PC-3 (cell line): ENCODE measurements around the gene LAMA5. TPM values are rescaled to one million over a fixed set of nuclear protein-coding genes. Genes with fewer than 3 reads are reported as not detected.

Experiments used
- ATAC-seq: fragments of 200-7000 bp; cut with Tn5 transposase; 2 replicates; pipeline ENCODE4 v1.9.1; 2020; ENCODE audit warnings: mild to moderate bottlenecking, moderate library complexity
- BruUV-seq: library from RNA; stranded (reverse); fragments of 400-500 nt; replicated peaks from 2 replicates; lab custom pipeline; 2021; lab: Mats Ljungman, UMichigan
- CTCF ChIA-PET: fragments of 300-600 bp; sonication (Branson Sonifier 250); formaldehyde crosslinking; loops from one replicate; lab custom pipeline; 2022; ENCODE audit warnings: antibody characterized with exemption; lab: Charles Lee
- POLR2A ChIA-PET: fragments of 300-600 bp; sonication (Branson Sonifier 250); formaldehyde crosslinking; loops from one replicate; lab custom pipeline; 2022; ENCODE audit warnings: antibody characterized with exemption; ENCODE audit not compliant: unreplicated experiment; lab: Charles Lee
- DNase-seq: peaks from one replicate; pipeline ENCODE4 v3.0.0-alpha.2; 2015
- H2AFZ ChIP-seq: fragments of 300-600 bp; sonication (generic); 2 replicates; pipeline ENCODE4 v1.6.0; 2016; ENCODE audit warnings: antibody characterized with exemption, low read length
- H3F3A ChIP-seq: fragments of 300-600 bp; sonication (generic); one replicate; pipeline ENCODE4 v1.6.0; 2017; ENCODE audit warnings: antibody characterized with exemption, low read length, control low read depth, mild to moderate bottlenecking; ENCODE audit not compliant: unreplicated experiment
- H3K27ac ChIP-seq: fragments of 300-600 bp; sonication (generic); 2 replicates; pipeline ENCODE4 v1.5.1; 2016; ENCODE audit warnings: mild to moderate bottlenecking, low read length
- H3K27me3 ChIP-seq: fragments of 300-600 bp; sonication (generic); 2 replicates; pipeline ENCODE4 v1.6.1; 2016; ENCODE audit warnings: low read length, mixed read lengths
- H3K36me3 ChIP-seq: fragments of 300-600 bp; sonication (generic); 2 replicates; pipeline ENCODE4 v1.6.1; 2016; ENCODE audit warnings: low read depth, mixed run types, low read length, mixed read lengths
- H3K4me1 ChIP-seq: fragments of 300-600 bp; sonication (generic); 2 replicates; pipeline ENCODE4 v1.5.1; 2016; ENCODE audit warnings: low read length; ENCODE audit not compliant: insufficient read depth
- H3K4me2 ChIP-seq: fragments of 300-600 bp; sonication (generic); 2 replicates; pipeline ENCODE4 v1.6.0; 2016; ENCODE audit warnings: low read length
- H3K4me3 ChIP-seq: fragments of 300-600 bp; sonication (generic); 2 replicates; pipeline ENCODE4 v1.5.1; 2016; ENCODE audit warnings: mild to moderate bottlenecking, low read length, mixed read lengths
- H3K79me2 ChIP-seq: fragments of 300-600 bp; sonication (generic); 2 replicates; pipeline ENCODE4 v1.6.1; 2017; ENCODE audit warnings: low read length, mixed read lengths
- H3K9ac ChIP-seq: fragments of 300-600 bp; sonication (generic); 2 replicates; pipeline ENCODE4 v1.6.0; 2016; ENCODE audit warnings: mild to moderate bottlenecking, low read length
- H3K9me2 ChIP-seq: fragments of 300-600 bp; sonication (generic); replicated peaks from 2 replicates; pipeline ENCODE4 v1.6.1; 2016; ENCODE audit warnings: mixed run types, low read length, mixed read lengths
- H3K9me3 ChIP-seq: fragments of 300-600 bp; sonication (generic); 2 replicates; pipeline ENCODE4 v1.6.1; 2016; ENCODE audit warnings: low read length, mixed read lengths
- H4K20me1 ChIP-seq: fragments of 300-600 bp; sonication (generic); 2 replicates; pipeline ENCODE4 v1.6.1; 2016; ENCODE audit warnings: low read length, mixed read lengths
- EZH2 ChIP-seq: fragments of 300-600 bp; sonication (generic); IDR thresholded peaks from one replicate; pipeline ENCODE4 v1.6.1; 2017; ENCODE audit warnings: antibody characterized with exemption, mild to moderate bottlenecking, low read length; ENCODE audit not compliant: unreplicated experiment
- EZH2phosphoT487 ChIP-seq: fragments of 300-600 bp; sonication (generic); IDR thresholded peaks from 2 replicates; pipeline ENCODE4 v1.6.1; 2018; ENCODE audit warnings: mild to moderate bottlenecking, antibody characterized with exemption, low read length, borderline replicate concordance
- intact Hi-C: fragments of 100-400 bp; cut with micrococcal nuclease; formaldehyde crosslinking; loops from 2 replicates; pipeline ENCODE4 v1.9.0; 2023
- total RNA-seq: library from RNA; depleted of rRNA; stranded (reverse); fragments of >200 nt; gene quantifications from 2 replicates; pipeline ENCODE4 v1.2.3, GENCODE V29; 2014
- TF ChIP-seq, protein P1 (sequence below): fragments of 300-600 bp; sonication (generic); conservative IDR thresholded peaks from 2 replicates; pipeline ENCODE4 v1.5.1; 2017; ENCODE audit warnings: antibody characterized with exemption, low read depth, mild to moderate bottlenecking, low read length

LAMA5 gene
- total RNA-seq, 1 experiment from 2014 or later: 196 TPM

GRCh38 chr20:62309947-62310756 lies 57.0 kb downstream of the LAMA5 start:
- H3K36me3 ChIP-seq: peaks cover 67% of the 10 kb centered on the region

GRCh38 chr20:62309198-62309944 lies 57.7 kb downstream of the LAMA5 start:
- Histone ChIP-seq H3K4me2 (no peak overlapping the region), H3K27ac (no peak overlapping the region), H3K27me3 (no peaks in the 10 kb centered on the region), H3K79me2 (peaks cover 30% of the 10 kb centered on the region), H3K9me3 (no peaks in the 10 kb centered on the region), H4K20me1 (peaks cover 44% of the 10 kb centered on the region), H3K9me2 (no peaks in the 10 kb centered on the region), H3K9ac (no peak overlapping the region), H2AFZ (no peak overlapping the region), H3K4me3 (no peak overlapping the region), H3F3A (peaks cover 16% of the 10 kb centered on the region), H3K4me1 (peaks cover 25% of the 10 kb centered on the region), H3K36me3 (peaks cover 67% of the 10 kb centered on the region)
- ChIA-PET CTCF (no interaction called here), POLR2A (no interaction called here)
- no TSS peak for BruUV-seq
- ATAC-seq (no peak), DNase-seq (no peak)
- intact Hi-C loops: no loop called here
- TF ChIP-seq EZH2phosphoT487 (no peak), EZH2 (no peak)
- TF ChIP-seq, protein P1, sequence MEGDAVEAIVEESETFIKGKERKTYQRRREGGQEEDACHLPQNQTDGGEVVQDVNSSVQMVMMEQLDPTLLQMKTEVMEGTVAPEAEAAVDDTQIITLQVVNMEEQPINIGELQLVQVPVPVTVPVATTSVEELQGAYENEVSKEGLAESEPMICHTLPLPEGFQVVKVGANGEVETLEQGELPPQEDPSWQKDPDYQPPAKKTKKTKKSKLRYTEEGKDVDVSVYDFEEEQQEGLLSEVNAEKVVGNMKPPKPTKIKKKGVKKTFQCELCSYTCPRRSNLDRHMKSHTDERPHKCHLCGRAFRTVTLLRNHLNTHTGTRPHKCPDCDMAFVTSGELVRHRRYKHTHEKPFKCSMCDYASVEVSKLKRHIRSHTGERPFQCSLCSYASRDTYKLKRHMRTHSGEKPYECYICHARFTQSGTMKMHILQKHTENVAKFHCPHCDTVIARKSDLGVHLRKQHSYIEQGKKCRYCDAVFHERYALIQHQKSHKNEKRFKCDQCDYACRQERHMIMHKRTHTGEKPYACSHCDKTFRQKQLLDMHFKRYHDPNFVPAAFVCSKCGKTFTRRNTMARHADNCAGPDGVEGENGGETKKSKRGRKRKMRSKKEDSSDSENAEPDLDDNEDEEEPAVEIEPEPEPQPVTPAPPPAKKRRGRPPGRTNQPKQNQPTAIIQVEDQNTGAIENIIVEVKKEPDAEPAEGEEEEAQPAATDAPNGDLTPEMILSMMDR: no peak

More at GRCh38 chr20:62309947-62310756, 57.0 kb downstream of the LAMA5 start:
- TSS peak; percentile 19 for BruUV-seq
- no peak overlapping the region for H3K4me2 ChIP-seq
- no peaks in the 10 kb centered on the region for H3K9me3 ChIP-seq
- no peaks in the 10 kb centered on the region for H3K9me2 ChIP-seq
- peaks cover 19% of the 10 kb centered on the region for H3K4me1 ChIP-seq
- DNase-seq: no peak
- peaks cover 16% of the 10 kb centered on the region for H3F3A ChIP-seq
- no peak overlapping the region for H3K27ac ChIP-seq
- H3K9ac ChIP-seq: no peak overlapping the region
- ChIA-PET POLR2A (no interaction called here), CTCF (no interaction called here)
- peaks cover 22% of the 10 kb centered on the region for H3K79me2 ChIP-seq
- no peaks in the 10 kb centered on the region for H3K27me3 ChIP-seq
- ATAC-seq: no peak
- H2AFZ ChIP-seq: no peak overlapping the region
- intact Hi-C loops: no loop called here
- TF ChIP-seq EZH2 (no peak), EZH2phosphoT487 (no peak)
- TF ChIP-seq, protein P1: no peak
- no peak overlapping the region for H3K4me3 ChIP-seq
- peaks cover 36% of the 10 kb centered on the region for H4K20me1 ChIP-seq
